ENCODE measurements around the gene CTNNA3. TPM values are rescaled to one million over a fixed set of nuclear protein-coding genes. Genes with fewer than 3 reads are reported as not detected.

CTNNA3 gene
- total RNA-seq, 2 donors from 2014 or later: under 0.01 to 0.33 TPM

- intact Hi-C loops (cut with DNase I): no loop called here
- Histone ChIP-seq H3K9me3 (peaks cover 0 to 8% (median 0%) of the 10 kb centered on the region in 3 donors), H3K27me3 (no peaks in the 10 kb centered on the region)
Measured at GRCh38 chr10:66466622-66467021, 1229.4 kb downstream of the CTNNA3 start.

GRCh38 chr10:66463611-66464010 lies 1232.4 kb downstream of the CTNNA3 start:
- intact Hi-C loops (cut with DNase I): no loop called here
- H3K4me1 ChIP-seq: no peaks in the 10 kb centered on the region
- H3K36me3 ChIP-seq (replicated peaks in 1 of 2; ENCODE audit: insufficient read depth in 1 of 2, low read depth in 2 of 2): no peaks in the 10 kb centered on the region
- ATAC-seq: no peak
- no peak overlapping the region for H3K27ac ChIP-seq
- DNase-seq: no peak
- H3K9me3 ChIP-seq: peaks cover 0 to 8% (median 0%) of the 10 kb centered on the region in 3 donors
- H3K27me3 ChIP-seq: no peaks in the 10 kb centered on the region
- TF ChIP-seq POLR2A (IDR thresholded peaks at IDR 0.05) (no peak), CTCF (IDR thresholded peaks at IDR 0.05) (no peak)
- WGBS, 2 donors: 62 to 70% methylated on average over 3 of the region's 3 CpGs
- H3K4me3 ChIP-seq: no peak overlapping the region

More at GRCh38 chr10:66466622-66467021, 1229.4 kb downstream of the CTNNA3 start:
- H3K4me3 ChIP-seq: no peak overlapping the region
- H3K36me3 ChIP-seq (replicated peaks in 1 of 2; ENCODE audit: insufficient read depth in 1 of 2, low read depth in 2 of 2): no peaks in the 10 kb centered on the region
- no peak for DNase-seq
- H3K27ac ChIP-seq: no peak overlapping the region
- TF ChIP-seq CTCF (IDR thresholded peaks at IDR 0.05): no peak
- TF ChIP-seq POLR2A (IDR thresholded peaks at IDR 0.05): no peak
- H3K4me1 ChIP-seq: no peaks in the 10 kb centered on the region
- no peak for ATAC-seq

GRCh38 chr10:66457629-66458028 lies 1238.4 kb downstream of the CTNNA3 start:
- ATAC-seq: no peak
- Histone ChIP-seq H3K36me3 (replicated peaks in 1 of 2; ENCODE audit: insufficient read depth in 1 of 2, low read depth in 2 of 2) (no peaks in the 10 kb centered on the region), H3K4me3 (no peak overlapping the region), H3K4me1 (no peaks in the 10 kb centered on the region), H3K27ac (no peak overlapping the region), H3K9me3 (no peaks in the 10 kb centered on the region), H3K27me3 (no peaks in the 10 kb centered on the region)
- intact Hi-C loops (cut with DNase I): no loop called here
- TF ChIP-seq POLR2A (IDR thresholded peaks at IDR 0.05): no peak
- TF ChIP-seq CTCF (IDR thresholded peaks at IDR 0.05): no peak
- 78 to 100% methylated on average over 1 of the region's 1 CpG for WGBS, 2 donors
- no peak for DNase-seq

GRCh38 chr10:66455304-66455703 lies 1240.7 kb downstream of the CTNNA3 start:
- intact Hi-C loops (cut with DNase I): no loop called here
- no peaks in the 10 kb centered on the region for H3K9me3 ChIP-seq
- no peaks in the 10 kb centered on the region for H3K4me1 ChIP-seq
- no peak overlapping the region for H3K27ac ChIP-seq
- no peak for ATAC-seq
- H3K4me3 ChIP-seq: no peak overlapping the region
- WGBS, 2 donors: 48 to 71% methylated on average over 1 to 2 of the region's 2 CpGs
- TF ChIP-seq CTCF (IDR thresholded peaks at IDR 0.05) (no peak), POLR2A (IDR thresholded peaks at IDR 0.05) (no peak)
- H3K27me3 ChIP-seq: no peaks in the 10 kb centered on the region
- DNase-seq: no peak
- no peaks in the 10 kb centered on the region for H3K36me3 ChIP-seq (replicated peaks in 1 of 2; ENCODE audit: insufficient read depth in 1 of 2, low read depth in 2 of 2)

- DNase-seq (no peak), ATAC-seq (no peak)
- H3K36me3 ChIP-seq (replicated peaks in 1 of 2; ENCODE audit: insufficient read depth in 1 of 2, low read depth in 2 of 2): no peaks in the 10 kb centered on the region
- no peaks in the 10 kb centered on the region for H3K27me3 ChIP-seq
- no peak overlapping the region for H3K27ac ChIP-seq
- H3K4me3 ChIP-seq: no peak overlapping the region
- intact Hi-C loops (cut with DNase I): no loop called here
- no peak for TF ChIP-seq POLR2A (IDR thresholded peaks at IDR 0.05)
- TF ChIP-seq CTCF (IDR thresholded peaks at IDR 0.05): no peak
- H3K4me1 ChIP-seq: no peaks in the 10 kb centered on the region
- H3K9me3 ChIP-seq: no peaks in the 10 kb centered on the region
- WGBS, 2 donors: 13 to 19% methylated on average over 1 of the region's 1 CpG
Measured at GRCh38 chr10:66440568-66440967, 1255.4 kb downstream of the CTNNA3 start.
